Measurements from ENCODE around the gene CCDC57. TPM values are rescaled to one million over a fixed set of nuclear protein-coding genes. Genes with fewer than 3 reads are reported as not detected.

The CCDC57 gene
- total RNA-seq, 1 experiment from 2014 or later = 31.0 TPM

DNA sequence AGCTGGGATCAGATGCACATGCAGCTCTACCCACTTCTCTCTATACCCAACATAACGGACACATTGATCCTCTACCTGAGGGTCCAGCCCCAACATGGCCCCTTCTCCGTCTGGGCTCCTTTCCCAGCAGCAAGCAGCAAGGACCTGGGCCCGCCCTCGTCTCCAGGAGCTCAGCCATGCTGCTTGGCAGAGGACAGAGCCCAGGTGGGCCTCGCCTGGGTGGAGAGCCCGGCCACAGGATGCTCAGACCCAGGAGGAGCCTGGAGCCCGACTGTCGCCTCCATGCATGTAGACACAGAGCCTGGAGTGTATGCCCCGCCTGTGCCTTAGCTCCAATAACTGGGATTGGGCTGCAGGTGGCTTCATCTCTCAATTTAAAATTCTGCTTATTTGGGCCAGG lies 57.0 kb downstream of the CCDC57 start:
- ChIA-PET POLR2A (no interaction called here), CTCF (interaction anchor here (1.1 to 1.8 kb wide), 3 partner anchors 50 to 125 kb away, joined by 5 to 15 read pairs (median 7); partner anchors contain the start of gene DCXR)
- TF ChIP-seq, protein P1, sequence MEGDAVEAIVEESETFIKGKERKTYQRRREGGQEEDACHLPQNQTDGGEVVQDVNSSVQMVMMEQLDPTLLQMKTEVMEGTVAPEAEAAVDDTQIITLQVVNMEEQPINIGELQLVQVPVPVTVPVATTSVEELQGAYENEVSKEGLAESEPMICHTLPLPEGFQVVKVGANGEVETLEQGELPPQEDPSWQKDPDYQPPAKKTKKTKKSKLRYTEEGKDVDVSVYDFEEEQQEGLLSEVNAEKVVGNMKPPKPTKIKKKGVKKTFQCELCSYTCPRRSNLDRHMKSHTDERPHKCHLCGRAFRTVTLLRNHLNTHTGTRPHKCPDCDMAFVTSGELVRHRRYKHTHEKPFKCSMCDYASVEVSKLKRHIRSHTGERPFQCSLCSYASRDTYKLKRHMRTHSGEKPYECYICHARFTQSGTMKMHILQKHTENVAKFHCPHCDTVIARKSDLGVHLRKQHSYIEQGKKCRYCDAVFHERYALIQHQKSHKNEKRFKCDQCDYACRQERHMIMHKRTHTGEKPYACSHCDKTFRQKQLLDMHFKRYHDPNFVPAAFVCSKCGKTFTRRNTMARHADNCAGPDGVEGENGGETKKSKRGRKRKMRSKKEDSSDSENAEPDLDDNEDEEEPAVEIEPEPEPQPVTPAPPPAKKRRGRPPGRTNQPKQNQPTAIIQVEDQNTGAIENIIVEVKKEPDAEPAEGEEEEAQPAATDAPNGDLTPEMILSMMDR (IDR thresholded peaks at IDR 0.05; ENCODE audit: insufficient read depth in 1 of 2, low read depth in 1 of 2, low read length in 1 of 2, severe bottlenecking in 1 of 2, unreplicated experiment in 1 of 2) = no peak
- no peaks in the 10 kb centered on the region for H3K4me1 Mint-ChIP-seq (ENCODE audit: low read depth, unreplicated experiment)
- H3K27ac Mint-ChIP-seq (ENCODE audit: unreplicated experiment) = no peak overlapping the region
- DNase-seq = no peak
- H3K4me3 ChIP-seq (ENCODE audit: low read depth, low read length) = no peak overlapping the region
- H3K9me3 Mint-ChIP-seq (ENCODE audit: unreplicated experiment) = no peaks in the 10 kb centered on the region
- no peaks in the 10 kb centered on the region for H3K36me3 ChIP-seq (ENCODE audit: control insufficient read depth, insufficient read depth, low read length)
- no peak overlapping the region for H3K4me3 Mint-ChIP-seq (ENCODE audit: unreplicated experiment)
- peaks cover 12% of the 10 kb centered on the region for H3K36me3 Mint-ChIP-seq (ENCODE audit: insufficient read depth, unreplicated experiment)
- no TSS peak for BruUV-seq (replicated peaks)
- H3K27me3 Mint-ChIP-seq (ENCODE audit: insufficient read depth, unreplicated experiment) = no peaks in the 10 kb centered on the region
- H3K4me1 ChIP-seq = 0 out of 2 replicates have a peak, but pooled peaks cover 3% of the 10 kb centered on the region
- no peaks in the 10 kb centered on the region for H3K9me3 ChIP-seq
- H3K27me3 ChIP-seq (replicated peaks; ENCODE audit: control insufficient read depth, insufficient read depth, low read length) = no peaks in the 10 kb centered on the region
- intact Hi-C loops (cut with micrococcal nuclease; ENCODE audit: unreplicated experiment) = no loop called here

DNA sequence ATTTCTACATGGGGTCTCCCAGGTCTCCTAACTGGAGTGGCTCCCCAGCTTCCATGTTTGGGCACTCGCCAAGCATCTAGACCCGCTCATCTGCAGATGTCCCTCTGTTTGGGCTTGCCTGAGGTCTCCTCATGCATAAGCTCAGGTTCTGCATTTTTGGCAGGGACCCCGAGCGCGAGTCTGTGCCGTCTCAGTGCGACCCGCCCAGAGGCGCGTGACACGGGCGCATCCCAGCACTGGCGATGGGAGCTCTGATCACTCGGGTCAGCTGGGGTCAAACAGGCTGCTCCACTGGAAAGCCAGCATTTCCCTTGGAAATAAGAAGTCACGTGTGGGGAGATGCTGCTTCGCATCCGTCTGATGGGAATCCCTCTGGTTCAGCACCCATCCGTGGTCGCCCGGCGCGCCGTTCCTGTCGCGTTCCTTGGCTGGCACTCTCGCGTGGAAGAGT lies 57.7 kb downstream of the CCDC57 start:
- Mint-ChIP-seq H3K27ac (ENCODE audit: unreplicated experiment) (no peak overlapping the region), H3K36me3 (ENCODE audit: insufficient read depth, unreplicated experiment) (peaks cover 7% of the 10 kb centered on the region), H3K4me3 (ENCODE audit: unreplicated experiment) (no peak overlapping the region), H3K9me3 (ENCODE audit: unreplicated experiment) (no peaks in the 10 kb centered on the region), H3K27me3 (ENCODE audit: insufficient read depth, unreplicated experiment) (no peaks in the 10 kb centered on the region), H3K4me1 (ENCODE audit: low read depth, unreplicated experiment) (no peaks in the 10 kb centered on the region)
- intact Hi-C loops (cut with micrococcal nuclease; ENCODE audit: unreplicated experiment) = loop anchor here (1.0 kb wide), 2 partner anchors 49 to 125 kb away; no protein-coding TSS in a partner anchor
- Histone ChIP-seq H3K36me3 (ENCODE audit: control insufficient read depth, insufficient read depth, low read length) (no peaks in the 10 kb centered on the region), H3K4me3 (ENCODE audit: low read depth, low read length) (no peak overlapping the region), H3K27me3 (replicated peaks; ENCODE audit: control insufficient read depth, insufficient read depth, low read length) (no peaks in the 10 kb centered on the region), H3K4me1 (0 out of 2 replicates have a peak, but pooled peaks cover 3% of the 10 kb centered on the region), H3K9me3 (no peaks in the 10 kb centered on the region)
- ChIA-PET POLR2A (interaction anchor here (0.5 kb wide), 1 partner anchor 300 kb away, joined by 3 read pairs; no protein-coding TSS in a partner anchor), CTCF (interaction anchor here (1.1 to 1.8 kb wide), 5 partner anchors 49 to 132 kb away, joined by 5 to 15 read pairs (median 9); partner anchors contain the start of genes CENPX, DCXR and LRRC45)
- DNase-seq = no peak
- BruUV-seq (replicated peaks) = no TSS peak
- TF ChIP-seq, protein P1 (IDR thresholded peaks at IDR 0.05; ENCODE audit: insufficient read depth in 1 of 2, low read depth in 1 of 2, low read length in 1 of 2, severe bottlenecking in 1 of 2, unreplicated experiment in 1 of 2) = no peak

DNA sequence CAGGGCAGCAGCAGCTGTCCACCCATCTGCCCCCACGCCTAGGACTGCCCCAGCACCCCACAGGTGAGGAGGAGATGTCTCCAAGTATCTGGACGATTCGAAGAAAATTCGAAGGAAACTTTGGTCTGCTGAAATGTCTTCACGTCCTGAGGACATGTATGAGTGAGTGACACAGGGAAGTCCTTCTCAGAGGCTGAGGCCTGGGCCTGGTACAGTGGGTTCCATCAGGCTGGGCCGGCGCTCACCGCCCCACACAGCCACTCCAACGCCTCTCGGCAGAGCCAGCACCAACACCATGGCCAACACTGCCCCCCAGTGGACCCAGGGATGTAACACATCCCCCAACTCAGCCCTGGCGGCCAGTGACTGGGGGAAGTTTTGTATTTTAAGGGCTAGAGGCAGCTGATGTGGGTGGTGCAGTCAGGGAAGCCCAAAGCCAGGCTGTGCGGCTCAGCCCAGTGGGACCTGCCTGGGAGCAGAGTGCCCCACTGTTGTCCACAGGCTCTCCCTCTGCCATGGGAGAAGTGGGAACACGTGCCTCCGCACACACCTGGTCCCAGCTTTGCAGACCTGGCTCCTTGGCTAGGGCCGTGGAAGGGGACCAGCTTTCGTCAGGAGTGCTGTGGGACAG lies 58.8 kb downstream of the CCDC57 start:
- POLR2A ChIA-PET = no interaction called here
- no peaks in the 10 kb centered on the region for H3K36me3 ChIP-seq (ENCODE audit: control insufficient read depth, insufficient read depth, low read length)
- H3K9me3 Mint-ChIP-seq (ENCODE audit: unreplicated experiment) = no peaks in the 10 kb centered on the region
- 0 out of 2 replicates have a peak, but pooled peaks cover 3% of the 10 kb centered on the region for H3K4me1 ChIP-seq
- no peaks in the 10 kb centered on the region for H3K4me1 Mint-ChIP-seq (ENCODE audit: low read depth, unreplicated experiment)
- TF ChIP-seq, protein P1 (IDR thresholded peaks at IDR 0.05; ENCODE audit: insufficient read depth in 1 of 2, low read depth in 1 of 2, low read length in 1 of 2, severe bottlenecking in 1 of 2, unreplicated experiment in 1 of 2) = peak; percentile 93 to 96
- DNase-seq = peak; percentile 77 to 89
- H3K36me3 Mint-ChIP-seq (ENCODE audit: insufficient read depth, unreplicated experiment) = peaks cover 13% of the 10 kb centered on the region
- H3K9me3 ChIP-seq = no peaks in the 10 kb centered on the region
- intact Hi-C loops (cut with micrococcal nuclease; ENCODE audit: unreplicated experiment) = loop anchor here (1.0 kb wide), 2 partner anchors 48 to 124 kb away; no protein-coding TSS in a partner anchor
- H3K4me3 ChIP-seq (ENCODE audit: low read depth, low read length) = no peak overlapping the region
- H3K4me3 Mint-ChIP-seq (ENCODE audit: unreplicated experiment) = no peak overlapping the region
- H3K27me3 ChIP-seq (replicated peaks; ENCODE audit: control insufficient read depth, insufficient read depth, low read length) = no peaks in the 10 kb centered on the region
- BruUV-seq (replicated peaks) = no TSS peak
- H3K27me3 Mint-ChIP-seq (ENCODE audit: insufficient read depth, unreplicated experiment) = no peaks in the 10 kb centered on the region
- no peak overlapping the region for H3K27ac Mint-ChIP-seq (ENCODE audit: unreplicated experiment)
- CTCF ChIA-PET = interaction anchor here (0.5 to 1.8 kb wide), 10 partner anchors 20 to 486 kb away, joined by 3 to 15 read pairs (median 4); partner anchors contain the start of genes CENPX, DCXR and LRRC45
